NCI-H1092 (cell line): ENCODE measurements around the gene FOXK2.
"Not testable (repeated sequence)": the region's sequence is repeated elsewhere in the genome, so short reads cannot be mapped to it uniquely, and the experiment has no call there.

Source experiments
- DNase-seq: peaks from one replicate; lab custom pipeline; 2025; lab: John Stamatoyannopoulos, UW

The FOXK2 gene

GRCh38 chr17:82495844-82496528, 23.5 kb upstream of the FOXK2 start:
- no peak for DNase-seq

DNA sequence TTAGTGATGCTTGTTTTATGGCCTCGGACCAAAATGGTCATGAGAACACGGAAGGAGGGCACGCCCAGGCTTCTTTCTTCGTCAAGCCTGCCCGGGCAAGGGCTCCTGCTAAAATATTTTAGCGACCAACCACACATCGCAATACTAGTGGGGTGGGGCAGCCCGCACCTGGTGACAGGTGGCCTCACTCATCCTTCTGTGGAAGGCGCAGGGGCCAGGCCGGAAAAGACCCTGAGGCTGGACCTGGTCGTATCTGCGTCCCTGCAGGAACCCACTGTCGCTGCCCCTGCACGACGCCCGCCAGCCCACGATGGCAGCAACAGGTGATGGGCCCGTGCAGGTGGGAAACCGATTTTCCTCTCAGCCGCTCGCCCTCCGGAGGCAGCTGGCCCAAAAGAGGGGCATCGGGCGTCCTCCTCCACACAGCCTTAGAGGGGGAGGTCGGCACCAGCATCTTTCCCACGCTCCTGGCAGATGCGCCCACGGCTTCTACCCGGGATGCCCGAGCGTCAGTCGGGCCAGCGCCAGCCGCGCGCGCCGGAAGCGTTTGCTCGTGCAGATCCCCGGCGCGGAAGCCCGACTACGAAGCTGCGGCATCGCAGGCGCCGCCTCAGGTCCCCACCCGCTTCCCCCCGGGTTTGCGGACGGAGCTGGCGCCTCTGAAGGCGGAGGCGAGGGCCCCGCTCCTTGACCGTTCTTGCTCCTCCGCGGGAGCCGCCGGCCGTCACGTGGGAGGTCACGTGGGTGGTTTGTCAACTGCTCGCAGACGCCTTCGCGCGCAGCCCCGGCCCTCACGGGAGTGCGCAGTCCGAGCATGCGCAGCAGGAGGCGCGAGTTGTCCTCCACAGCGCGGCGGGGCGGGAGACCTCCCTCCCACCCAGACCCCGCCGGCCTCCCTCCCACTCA, 22.8 kb upstream of the FOXK2 start:
- DNase-seq = peak; percentile 89

- no peak for DNase-seq
Observed at GRCh38 chr17:82497483-82498405, 21.8 kb upstream of the FOXK2 start.

DNA sequence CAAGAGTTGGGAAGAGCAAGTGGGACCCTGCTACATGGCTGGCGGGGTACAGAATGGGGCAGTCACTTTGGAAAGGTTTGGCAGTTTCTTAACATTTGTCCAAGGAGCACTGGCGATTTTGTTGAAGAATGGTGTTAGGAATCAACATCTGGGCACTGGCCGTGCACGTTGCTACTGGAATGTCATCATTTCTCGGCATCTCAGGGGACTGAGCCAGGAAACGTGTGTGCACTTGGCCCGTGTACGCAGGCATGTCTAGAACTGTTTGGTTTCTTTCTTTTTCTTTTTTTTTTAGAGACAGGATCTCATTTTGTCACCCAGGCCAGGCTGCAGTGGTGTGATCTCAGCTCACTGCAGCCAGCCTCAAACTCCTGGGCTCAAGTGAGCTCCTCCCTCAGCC, 17.3 kb upstream of the FOXK2 start:
- DNase-seq = no peak

- no peak for DNase-seq
Observed at GRCh38 chr17:82503094-82503727, 16.3 kb upstream of the FOXK2 start.

DNA sequence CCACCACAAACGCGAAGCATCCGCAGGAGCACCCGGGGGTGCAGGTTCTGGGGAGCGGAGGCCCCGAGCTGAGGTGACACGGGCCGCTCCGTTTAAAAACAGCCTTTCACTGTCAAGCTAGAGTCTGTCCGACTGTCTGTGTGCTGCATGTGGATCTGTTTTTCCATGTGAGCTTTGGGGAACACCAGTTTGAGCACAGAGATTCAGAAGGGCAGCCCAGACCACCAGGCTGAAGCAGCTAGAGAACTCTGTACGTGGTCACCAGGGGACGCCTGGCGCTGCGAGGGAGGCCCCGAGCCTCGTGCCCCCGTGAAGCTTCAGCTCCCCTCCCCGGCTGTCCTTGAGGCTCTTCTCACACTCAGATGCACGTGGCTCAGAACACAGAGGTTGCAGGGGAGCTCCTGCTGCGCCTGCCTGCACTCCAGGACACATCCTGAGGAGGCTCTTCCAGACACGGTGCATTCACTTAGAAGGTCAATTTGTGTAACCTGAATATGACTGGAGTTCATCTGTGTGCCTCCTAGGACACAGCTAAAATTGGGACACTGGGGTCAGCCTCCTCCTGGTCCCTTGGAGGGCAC, 15.7 kb upstream of the FOXK2 start:
- no peak for DNase-seq

DNA sequence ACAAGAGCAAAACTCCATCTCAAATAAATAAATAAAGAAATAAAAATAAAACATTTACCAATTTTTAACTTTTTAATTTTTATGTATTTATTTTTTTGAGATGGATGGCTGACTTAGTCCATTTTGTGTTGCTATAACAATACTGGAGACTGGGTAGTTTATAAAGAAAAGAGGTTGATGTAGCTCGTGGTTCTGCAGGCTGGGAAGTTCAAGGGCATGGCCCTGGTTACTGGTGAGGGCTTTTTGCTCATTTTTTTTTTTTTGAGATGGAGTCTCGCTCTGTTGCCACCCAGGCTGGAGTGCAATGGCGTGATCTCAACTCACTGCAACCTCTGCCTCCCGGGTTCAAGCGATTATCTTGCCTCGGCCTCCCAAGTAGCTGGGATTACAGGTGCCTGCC, 14.2 kb upstream of the FOXK2 start:
- DNase-seq = no peak

DNA sequence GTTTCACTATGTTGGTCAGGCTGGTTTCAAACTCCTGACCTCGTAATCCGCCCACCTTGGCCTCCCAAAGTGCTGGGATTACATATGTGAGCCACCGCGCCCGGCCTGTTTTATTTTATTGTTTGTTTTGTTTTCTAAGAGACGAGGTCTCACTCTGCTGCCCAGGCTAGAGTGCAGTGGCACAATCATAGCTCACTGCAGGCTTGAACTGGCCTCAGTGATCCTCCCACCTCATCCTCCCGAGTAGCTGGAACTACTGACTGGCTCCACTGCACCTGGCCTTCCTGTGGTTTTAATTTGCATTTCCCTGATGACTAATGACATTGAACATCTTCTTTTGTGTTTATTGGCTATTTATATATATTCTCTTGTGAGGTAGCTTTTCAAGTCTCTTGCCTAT, 13.1 kb upstream of the FOXK2 start:
- DNase-seq = not testable (repeated sequence)

DNA sequence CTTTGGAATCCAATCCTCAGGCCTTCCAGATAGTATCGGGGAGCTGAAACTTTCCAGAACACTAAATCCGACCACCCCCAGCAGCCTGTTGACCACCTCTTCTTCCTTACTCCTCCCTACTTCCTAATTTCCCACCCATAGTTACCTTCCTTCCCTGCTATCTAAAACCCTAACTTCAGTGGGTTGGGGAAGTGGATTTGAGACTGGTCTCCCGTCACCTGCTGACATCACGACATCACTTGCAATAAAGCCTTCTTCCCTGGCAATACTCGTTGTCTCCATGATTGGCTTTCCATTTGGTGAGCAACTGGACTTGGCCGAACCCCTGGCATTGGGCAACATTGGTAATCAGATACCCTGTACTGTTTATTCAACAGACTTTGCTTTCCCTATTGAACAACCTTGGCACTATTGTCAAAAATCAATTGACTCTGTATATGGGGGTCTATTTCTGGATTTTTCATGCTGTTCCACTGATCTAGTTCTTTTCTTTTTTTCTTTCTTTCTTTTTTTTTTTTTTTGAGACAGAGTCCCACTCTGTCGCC, 11.8 kb upstream of the FOXK2 start:
- no peak for DNase-seq

- not testable (repeated sequence) for DNase-seq
Observed at GRCh38 chr17:82511642-82512041, 7.9 kb upstream of the FOXK2 start.

DNA sequence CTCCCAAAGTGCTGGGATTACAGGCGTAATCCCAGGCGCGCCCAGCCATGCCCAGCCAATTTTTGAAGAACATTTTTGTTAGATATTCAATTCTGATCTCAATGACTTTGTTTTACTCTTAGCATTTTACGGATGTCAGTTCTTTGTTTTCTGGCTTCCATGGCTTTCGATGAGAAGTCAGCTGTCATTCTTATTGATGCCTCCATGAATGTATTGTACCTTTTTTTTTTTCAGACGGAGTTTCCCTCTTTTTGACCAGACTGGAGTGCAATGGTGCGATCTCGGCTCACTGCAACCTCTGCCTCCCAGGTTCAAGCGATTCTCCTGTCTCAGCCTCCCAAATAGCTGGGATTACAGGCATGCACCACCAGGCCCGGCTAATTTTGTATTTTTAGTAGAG, 5.7 kb upstream of the FOXK2 start:
- DNase-seq = not testable (repeated sequence)

DNA sequence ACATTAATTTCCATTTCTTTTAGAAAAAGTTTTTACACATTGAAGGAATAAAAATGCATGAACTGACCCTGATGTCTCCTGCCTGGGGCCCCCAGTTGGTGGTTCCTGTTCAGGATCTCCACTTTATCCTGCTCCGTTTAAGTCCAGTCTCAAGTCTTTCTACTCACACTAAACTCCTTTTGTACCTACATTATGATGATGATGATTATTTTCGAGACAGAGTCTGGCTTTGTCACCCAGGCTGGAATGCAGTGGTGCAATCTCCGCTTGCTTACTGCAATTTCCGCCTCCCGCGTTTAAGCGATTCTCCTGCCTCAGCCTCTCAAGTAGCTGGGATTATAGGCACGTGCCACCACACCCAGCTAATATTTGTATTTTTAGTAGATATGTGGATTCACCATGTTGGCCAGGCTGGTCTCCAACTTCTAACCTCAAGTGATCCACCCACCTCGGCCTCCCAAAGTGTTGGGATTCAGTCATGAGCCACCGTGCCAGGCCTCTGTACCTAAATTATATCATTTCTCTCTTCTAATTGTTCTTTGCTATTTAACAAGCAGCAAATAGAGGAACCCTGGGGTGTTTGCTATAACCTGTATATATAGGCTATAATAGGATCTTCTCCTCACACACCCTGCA, 2.2 kb upstream of the FOXK2 start:
- no peak for DNase-seq

DNA sequence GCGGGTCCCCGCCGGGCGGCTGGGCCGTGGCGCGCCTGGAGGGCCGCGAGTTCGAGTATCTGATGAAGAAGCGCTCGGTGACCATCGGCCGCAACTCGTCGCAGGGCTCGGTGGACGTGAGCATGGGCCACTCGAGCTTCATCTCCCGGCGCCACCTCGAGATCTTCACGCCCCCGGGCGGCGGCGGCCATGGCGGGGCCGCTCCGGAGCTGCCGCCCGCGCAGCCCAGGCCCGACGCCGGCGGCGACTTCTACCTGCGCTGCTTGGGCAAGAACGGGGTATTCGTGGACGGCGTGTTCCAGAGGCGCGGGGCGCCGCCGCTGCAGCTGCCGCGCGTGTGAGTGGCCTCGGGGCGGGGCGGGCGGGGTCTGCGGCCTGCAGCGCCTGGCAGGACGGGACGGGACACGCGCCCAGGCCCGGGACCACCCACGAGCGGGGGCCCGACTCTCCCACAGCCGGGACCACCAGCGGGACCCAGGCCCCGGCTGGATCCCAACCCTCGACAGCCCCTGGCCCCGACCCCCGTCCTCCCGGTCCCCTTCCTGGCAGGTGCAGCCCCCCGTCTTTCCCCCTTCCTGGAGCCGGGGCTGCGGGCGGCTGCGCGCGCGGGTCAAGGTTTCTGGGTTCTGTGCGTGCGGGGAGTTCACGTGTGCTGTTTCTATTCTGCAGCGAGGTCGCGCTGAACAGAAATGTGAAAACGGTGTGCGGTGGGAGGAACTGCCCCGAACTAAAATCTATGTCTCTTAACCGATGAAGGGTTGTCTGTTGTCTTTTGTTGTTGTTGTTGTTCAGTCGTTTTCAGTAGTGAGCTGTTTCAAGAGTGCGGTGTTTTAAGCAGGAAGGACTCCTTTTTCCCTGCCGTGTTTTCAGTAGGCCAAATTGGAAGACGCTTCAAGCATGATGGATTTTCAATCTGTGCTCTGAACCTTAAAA, 705 bp downstream of the FOXK2 start:
- no peak for DNase-seq

DNA sequence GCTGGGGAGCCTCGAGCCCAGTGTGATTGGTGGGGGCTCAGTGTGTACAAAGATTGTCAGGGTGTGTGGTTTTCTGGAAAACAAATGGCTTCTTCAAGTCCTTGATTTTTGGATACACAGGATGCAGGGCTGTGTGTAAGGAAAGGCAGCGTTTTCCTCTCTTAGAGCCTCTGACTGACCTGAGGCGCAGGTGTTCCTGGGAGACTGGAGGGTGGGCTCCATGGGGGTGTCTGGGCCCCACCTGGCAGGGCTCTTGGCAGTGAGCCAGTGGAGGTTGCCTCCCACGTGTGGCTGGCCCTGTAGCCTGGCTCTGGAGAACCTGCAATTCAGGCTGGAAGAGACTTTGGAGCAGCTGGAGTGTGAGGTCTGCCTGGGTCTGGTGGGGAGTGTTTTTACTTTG, 5.0 kb downstream of the FOXK2 start:
- DNase-seq = no peak

GRCh38 chr17:82525712-82526111, 6.2 kb downstream of the FOXK2 start:
- DNase-seq = no peak

DNA sequence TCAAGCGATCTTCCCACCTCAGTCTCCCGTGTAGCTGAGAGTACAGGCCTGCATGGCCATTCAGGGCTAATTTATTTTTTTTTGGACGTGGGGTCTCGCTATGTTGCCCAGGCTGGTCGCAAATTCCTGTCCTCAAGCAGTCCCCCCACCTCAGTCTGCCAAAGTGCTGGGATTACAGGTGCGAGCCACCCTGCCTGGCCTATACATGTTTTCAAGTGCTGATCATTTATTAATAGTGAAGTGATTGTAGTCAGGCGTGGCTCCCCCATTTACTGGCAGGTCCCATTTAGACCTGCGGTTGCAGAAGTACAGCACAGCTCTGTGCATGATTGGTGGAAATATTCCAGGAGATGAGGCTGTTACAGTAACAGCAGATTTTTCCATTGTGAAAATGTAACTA, 8.4 kb downstream of the FOXK2 start:
- no peak for DNase-seq

DNA sequence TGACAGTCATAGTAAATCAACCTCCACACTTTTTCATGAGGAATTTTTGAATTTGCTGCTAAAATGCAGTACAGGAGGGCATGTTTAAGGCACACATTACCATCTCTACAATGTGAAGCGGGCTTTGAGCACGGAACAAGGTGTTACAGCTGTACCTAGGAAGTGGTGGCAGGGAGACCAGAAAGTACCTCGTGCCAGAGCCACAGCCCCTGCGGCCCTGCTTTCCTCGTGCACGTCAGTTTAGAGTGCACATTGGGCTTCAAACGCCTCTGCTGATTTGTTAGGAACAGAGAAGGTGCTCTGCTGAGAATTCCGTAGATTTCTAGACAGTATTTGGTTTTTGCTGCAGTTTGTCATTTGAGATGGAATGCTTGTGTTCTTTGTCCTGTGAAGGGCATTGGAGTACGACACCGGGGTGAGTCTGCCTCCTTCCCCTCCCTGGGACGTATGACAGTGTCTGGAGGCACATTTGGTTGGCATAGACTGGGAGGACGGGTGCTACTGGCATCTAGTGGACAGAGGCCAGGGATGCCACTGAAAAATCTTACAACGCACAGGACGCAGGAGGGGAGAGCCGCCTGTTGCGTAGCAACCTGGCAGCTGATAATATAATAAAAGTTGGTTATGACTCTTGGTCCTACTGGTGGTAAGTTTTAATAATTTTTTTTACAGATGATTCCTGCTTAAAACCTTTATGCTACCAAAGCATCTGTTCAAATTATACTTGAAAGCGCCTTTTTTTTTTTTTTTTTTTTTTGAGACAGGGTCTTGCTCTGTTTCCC, 9.1 kb downstream of the FOXK2 start:
- no peak for DNase-seq

DNA sequence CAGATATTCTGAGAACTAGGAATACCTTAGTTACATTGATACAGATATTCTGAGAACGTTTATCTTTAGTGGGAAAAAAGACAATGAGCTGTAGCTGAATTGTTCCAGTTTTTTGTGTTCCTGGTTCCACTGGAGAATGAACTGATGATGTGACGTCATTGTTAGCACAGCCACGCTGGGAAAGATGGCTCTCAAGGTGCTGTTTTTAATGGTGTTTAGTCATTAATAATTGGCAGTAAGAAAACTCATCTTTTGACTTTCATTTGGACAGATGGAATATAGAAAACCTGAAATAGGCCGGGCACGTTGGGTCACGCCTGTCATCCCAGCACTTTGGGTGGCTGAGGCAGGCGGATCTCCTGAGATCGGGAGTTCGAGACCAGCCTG, 10.4 kb downstream of the FOXK2 start:
- DNase-seq = no peak

DNA sequence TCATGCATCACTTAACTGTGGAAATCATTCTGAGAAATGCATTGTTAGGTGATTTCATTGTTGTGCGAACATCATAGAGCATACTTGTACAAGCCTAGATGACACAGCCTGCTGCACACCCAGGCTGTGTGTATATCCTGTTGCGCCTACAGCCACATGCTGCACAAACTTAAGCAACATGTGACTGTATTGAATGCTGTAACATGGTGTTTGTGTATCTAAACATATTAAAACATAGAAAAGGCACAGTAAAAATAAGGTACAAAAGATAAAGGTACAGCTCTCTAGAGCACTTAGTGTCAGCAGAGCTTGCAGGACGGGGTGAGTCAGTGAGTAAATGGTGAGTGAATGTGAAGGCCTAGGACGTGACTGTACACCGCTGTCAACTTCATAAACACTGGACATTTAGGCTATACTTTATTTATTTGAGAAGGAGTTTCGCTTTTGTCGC, 11.9 kb downstream of the FOXK2 start:
- no peak for DNase-seq
